Glomerular endothelial cell (primary cell): ENCODE measurements around the gene FXYD4. TPM values are rescaled to one million over a fixed set of nuclear protein-coding genes. Genes with fewer than 3 reads are reported as not detected.

Experiments used
- DNase-seq: peaks from one replicate; pipeline ENCODE4 v3.0.0-alpha.2; 2011; ENCODE audit warnings: low read depth, low spot score; ENCODE audit errors: extremely low read depth
- total RNA-seq: library from RNA; depleted of rRNA; stranded (reverse); fragments of >200 nt; gene quantifications from 2 replicates; pipeline ENCODE4 v1.2.3, GENCODE V29; 2015

Gene FXYD4
- total RNA-seq, 1 donor from 2014 or later, result not detected

GRCh38 chr10:43343126-43343525 is 28.3 kb upstream of the FXYD4 start:
- no peak for DNase-seq

- DNase-seq, result no peak
Measured at GRCh38 chr10:43344051-43344450, 27.4 kb upstream of the FXYD4 start.

- no peak for DNase-seq
Measured at GRCh38 chr10:43347997-43348396, 23.4 kb upstream of the FXYD4 start.

GRCh38 chr10:43348511-43349312 is 22.7 kb upstream of the FXYD4 start:
- DNase-seq, result peak; percentile 33

DNA sequence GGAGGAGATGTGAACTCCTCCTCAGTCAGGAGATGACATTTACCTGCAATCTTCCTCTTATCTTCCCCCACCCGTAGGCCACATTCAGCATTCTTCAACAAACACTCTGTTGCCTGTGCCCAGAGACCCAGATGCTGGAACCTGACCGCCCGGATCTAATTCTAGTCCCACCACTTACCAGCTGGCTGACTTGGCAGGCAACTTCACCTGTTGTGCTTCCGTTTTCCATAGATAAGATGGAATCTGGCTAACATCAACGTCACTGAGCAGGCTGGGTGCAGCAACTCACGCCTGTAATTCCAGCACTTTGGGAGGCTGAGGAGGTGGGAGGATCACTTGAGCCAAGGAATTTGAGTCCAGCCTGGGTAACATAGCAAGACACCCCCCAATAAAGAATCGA is 21.3 kb upstream of the FXYD4 start:
- no peak for DNase-seq

- DNase-seq, result no peak
Measured at GRCh38 chr10:43350686-43351085, 20.8 kb upstream of the FXYD4 start.

DNA sequence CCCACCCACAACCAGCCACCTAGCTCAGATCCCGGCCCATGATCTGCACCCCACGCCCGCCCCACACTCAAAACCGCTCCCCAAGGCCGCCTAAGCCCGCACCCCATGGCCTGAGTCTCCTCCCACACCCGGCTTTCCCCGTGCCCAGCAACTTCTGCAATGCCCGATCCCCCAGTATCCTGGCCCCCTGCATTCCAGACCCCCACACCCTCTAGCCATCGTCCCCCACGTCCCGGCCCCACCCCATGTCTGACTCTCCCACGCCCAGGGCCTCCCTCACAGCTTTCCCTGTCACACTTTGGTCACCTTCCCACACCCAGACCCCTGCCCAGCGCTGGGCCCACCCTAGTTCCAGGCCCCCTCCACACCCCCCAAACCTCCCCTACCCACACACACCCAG is 20.1 kb upstream of the FXYD4 start:
- DNase-seq, result no peak

GRCh38 chr10:43352951-43353350 is 18.5 kb upstream of the FXYD4 start:
- no peak for DNase-seq

- DNase-seq, result no peak
Measured at GRCh38 chr10:43353495-43354329, 17.7 kb upstream of the FXYD4 start.

DNA sequence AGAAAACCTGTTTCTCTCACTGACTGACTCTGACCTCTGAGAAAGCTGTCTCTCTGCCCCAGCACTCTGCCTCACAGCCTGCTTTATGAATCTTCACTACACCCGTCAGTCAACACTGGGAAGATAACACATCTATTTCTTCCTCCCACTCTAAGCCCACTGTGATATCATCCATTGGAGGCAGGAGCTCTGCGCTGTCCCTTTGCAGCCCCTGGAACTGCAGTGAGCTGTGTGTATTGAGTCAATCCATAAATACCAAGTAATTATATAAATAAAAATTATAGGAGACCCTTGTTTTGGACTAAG is 17.2 kb upstream of the FXYD4 start:
- DNase-seq, result no peak

GRCh38 chr10:43354879-43355380 is 16.5 kb upstream of the FXYD4 start:
- no peak for DNase-seq

GRCh38 chr10:43355749-43356371 is 15.6 kb upstream of the FXYD4 start:
- DNase-seq, result no peak

DNA sequence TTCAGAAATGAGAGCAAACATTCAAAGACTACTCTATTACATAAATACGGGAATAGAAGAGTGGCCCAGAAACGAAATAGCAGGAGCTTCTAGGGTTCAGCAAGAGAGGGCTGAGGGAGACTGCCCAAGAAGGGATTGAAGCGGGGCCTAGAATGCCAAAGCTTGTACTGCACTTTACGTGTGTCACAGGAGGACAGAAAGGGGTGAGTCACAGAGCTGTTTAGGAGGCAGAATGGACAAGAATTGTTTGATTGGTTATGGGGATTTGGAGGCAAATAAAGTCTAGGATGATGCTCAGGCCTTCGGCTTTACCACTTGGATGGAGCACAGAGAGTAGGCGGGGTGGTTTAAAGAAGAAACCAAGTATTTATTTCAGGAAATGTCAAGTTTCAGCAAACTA is 11.3 kb upstream of the FXYD4 start:
- no peak for DNase-seq

DNA sequence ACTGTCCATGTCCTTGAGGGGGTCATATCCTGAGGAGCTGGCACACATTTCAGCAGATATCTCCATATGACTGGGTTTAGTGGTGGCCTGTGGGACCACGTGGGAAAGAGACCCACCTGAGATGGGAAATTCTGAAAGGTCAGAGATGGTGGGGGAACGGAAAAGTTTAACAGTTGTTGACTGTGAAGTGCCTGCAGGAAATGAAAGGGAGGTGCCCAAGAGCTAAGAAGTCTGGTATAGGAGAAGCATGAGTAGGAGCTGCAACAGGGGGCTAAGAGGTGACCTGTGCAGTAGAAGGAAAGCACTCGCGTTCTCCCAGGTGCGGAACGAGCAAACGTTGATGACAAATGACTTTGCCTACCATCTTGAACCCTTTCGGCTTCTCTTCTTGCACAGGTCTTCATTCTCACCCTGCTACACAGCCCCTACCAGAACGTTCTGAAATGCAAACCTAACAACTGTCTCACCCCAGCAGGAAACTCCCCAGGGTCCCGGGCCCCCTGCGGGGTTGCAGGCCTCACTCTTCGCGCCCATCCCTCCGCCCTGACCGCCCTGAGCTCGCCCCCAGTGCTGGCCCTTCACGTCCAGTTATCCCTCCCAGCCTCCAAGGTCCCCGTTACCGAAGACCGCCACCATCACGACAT is 9.8 kb upstream of the FXYD4 start:
- no peak for DNase-seq

DNA sequence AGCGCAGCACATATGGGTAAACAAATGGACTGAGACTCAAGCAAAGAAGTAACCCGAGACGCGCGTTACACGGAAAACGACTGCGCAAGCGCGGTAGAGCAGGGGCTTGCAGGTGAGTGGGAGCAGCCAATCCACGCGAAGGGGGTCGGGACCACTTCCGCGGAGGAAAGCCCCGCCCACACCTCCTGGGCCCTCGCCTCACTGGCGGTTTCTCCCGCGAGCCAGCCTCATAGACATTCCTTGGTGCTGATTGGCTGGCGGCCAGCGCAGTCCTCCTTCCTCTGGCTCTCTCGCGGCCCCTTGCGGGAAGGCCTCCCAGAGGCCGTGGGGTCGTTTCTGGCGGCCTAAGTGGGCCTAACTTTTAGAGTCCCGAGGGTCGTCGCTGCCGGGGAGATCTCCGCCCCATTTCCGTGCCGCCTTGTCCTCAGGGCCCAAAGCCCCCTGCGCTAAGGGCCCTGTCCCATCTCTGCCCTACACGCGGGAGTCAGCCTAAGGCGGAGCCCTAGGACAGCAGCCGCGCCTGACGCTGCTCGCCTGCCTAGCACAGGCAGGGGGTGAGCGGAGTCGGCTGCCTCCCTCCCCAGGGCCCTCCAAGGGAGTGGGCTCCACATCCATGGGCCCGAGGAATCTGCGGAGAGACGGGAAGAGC is 9.1 kb upstream of the FXYD4 start:
- peak; percentile 33 for DNase-seq

GRCh38 chr10:43365001-43365400 is 6.4 kb upstream of the FXYD4 start:
- DNase-seq, result no peak

DNA sequence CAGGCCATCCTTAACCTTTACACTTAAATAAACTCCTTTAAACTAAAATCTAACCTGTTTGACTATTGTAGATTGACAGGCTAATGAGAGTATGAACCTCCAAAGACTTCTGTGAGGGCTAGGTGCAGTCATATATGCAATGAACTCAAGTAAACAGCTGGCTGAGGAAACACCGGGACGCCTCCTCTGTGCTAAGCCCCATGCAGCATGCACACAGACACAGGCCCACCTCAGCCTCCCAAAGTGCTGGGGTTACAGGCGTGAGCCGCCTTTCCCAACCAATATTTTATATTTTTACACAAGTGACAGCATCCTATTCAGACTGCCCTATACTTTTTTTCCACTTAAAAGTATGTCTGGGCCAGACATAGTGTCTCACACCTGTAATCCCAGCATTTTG is 1.5 kb upstream of the FXYD4 start:
- no peak for DNase-seq

DNA sequence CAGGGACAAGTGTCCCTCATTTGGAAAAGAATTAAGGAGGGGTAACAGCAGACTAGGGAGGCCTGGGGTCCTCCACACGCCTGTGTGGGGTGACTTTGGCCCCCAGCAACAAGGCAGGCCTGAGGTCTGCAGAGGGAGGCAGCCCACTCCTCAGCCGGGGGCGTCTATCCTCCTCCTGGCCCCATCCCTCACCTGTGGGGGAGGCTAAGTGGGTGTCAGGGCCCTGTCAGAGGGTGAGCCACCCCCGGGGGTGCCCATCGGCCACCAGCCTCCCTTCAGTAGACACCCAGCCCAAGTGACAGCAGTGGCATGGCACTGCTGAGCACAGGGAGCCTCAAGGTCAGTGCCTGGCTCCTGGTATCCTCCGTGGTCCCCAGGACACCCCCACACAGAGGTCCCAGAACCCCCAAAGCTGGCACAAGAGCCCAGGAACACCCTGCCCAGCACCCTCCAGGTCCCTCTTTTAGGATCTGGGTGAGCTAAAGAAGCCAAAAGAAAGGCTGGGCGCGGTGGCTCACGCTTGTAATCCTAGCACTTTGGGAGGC is 693 bp upstream of the FXYD4 start:
- no peak for DNase-seq

- DNase-seq, result no peak
Measured at GRCh38 chr10:43372765-43373361, 1.4 kb downstream of the FXYD4 start.

DNA sequence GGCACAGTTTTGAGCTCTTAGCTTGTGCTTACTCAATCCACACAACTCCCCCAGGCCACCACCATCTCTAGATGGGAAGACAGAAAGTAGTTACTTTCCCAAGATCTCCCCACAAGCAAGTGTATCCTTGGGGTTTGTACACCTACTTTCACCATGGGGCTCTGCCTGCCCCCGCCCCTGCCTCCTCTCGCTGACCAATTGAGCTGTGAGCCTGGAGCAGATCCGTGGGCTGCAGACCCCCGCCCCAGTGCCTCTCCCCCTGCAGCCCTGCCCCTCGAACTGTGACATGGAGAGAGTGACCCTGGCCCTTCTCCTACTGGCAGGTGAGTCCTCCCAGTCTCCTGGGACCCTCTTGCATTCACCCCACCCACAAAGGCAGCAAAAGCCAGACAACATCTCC is 2.0 kb downstream of the FXYD4 start:
- no peak for DNase-seq
